ENCODE measurements around the gene TEC.

DNA sequence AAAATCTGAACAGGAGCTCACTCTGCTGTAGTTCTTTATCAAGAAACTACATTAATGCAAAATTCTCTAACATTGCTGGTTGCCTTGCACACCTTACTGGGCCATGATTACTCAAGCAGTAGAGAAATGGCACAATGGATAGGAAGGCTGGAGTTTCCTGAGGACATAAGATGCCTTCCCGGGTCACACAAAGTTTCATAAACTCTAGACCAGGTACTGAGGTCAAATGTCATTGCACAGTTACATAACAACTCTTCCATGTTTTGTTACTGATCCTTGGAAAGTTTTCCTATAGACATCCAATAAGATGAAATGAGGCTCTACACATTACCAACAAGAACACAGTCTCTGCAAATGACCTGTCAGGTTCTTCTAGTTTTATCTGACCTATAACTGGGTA is 9.9 kb downstream of the TEC start:
- TF ChIP-seq POLR2A (IDR thresholded peaks at IDR 0.05; ENCODE audit: borderline replicate concordance, extremely low read depth, insufficient read depth, insufficient read length) = no peak
- no peak for TF ChIP-seq POLR2AphosphoS5 (IDR thresholded peaks at IDR 0.05; ENCODE audit: low read depth, low read length)
- no peak for TF ChIP-seq CTCF (IDR thresholded peaks at IDR 0.05 in 2 of 3, conservative IDR thresholded peaks at IDR 0.05 in 1 of 3; ENCODE audit: borderline replicate concordance in 1 of 3, insufficient read depth in 1 of 3, low read depth in 2 of 3, low read length in 2 of 3)
- TF ChIP-seq REST (IDR thresholded peaks at IDR 0.05; ENCODE audit: low read depth) = no peak
- TF ChIP-seq EGR1 (IDR thresholded peaks at IDR 0.05; ENCODE audit: low read depth) = no peak
- TF ChIP-seq SP1 (IDR thresholded peaks at IDR 0.05; ENCODE audit: low read depth) = no peak
- TF ChIP-seq SIN3A (IDR thresholded peaks at IDR 0.05; ENCODE audit: low read depth) = no peak
- TF ChIP-seq TCF7L2 (IDR thresholded peaks at IDR 0.05; ENCODE audit: borderline replicate concordance, extremely low read depth, insufficient read depth, insufficient read length) = no peak
- no peak for TF ChIP-seq EZH2 (IDR thresholded peaks at IDR 0.05)
